Endothelial cell of umbilical vein (primary cell): ENCODE results near the gene RHOBTB1.

Experiments
- EZH2 ChIP-seq: IDR thresholded peaks from 2 replicates; pipeline ENCODE4 v1.6.1; 2012; ENCODE audit warnings: borderline replicate concordance, low read depth, mild to moderate bottlenecking, moderate library complexity, low read length, inconsistent platforms; ENCODE audit not compliant: severe bottlenecking
- FOS ChIP-seq: IDR thresholded peaks from 2 replicates; pipeline ENCODE4 v1.6.1; 2011; ENCODE audit warnings: mild to moderate bottlenecking, low read length, moderate library complexity, borderline replicate concordance; ENCODE audit not compliant: insufficient read depth
- GATA2 ChIP-seq: IDR thresholded peaks from 2 replicates; pipeline ENCODE4 v1.7.0; 2011; ENCODE audit warnings: low read depth, mild to moderate bottlenecking, moderate library complexity, mixed read lengths, low read length; ENCODE audit not compliant: insufficient read length, insufficient read depth
- JUN ChIP-seq: IDR thresholded peaks from 2 replicates; pipeline ENCODE4 v1.6.1; 2011; ENCODE audit warnings: borderline replicate concordance, low read depth; ENCODE audit not compliant: insufficient read length, insufficient read depth
- MYC ChIP-seq: IDR thresholded peaks from one replicate; pipeline ENCODE4 v1.6.1; 2011; ENCODE audit warnings: mild to moderate bottlenecking, low read depth, low read length
- POLR2A ChIP-seq: IDR thresholded peaks from 2 replicates; pipeline ENCODE4 v1.6.1; 2012; ENCODE audit warnings: low read depth, mild to moderate bottlenecking, control low read depth, low read length
- POLR2AphosphoS5 ChIP-seq: IDR thresholded peaks from 2 replicates; pipeline ENCODE4 v1.6.1; 2012; ENCODE audit warnings: low read depth, mild to moderate bottlenecking, control low read depth, low read length, moderate library complexity; ENCODE audit not compliant: insufficient read depth
- TF ChIP-seq, protein P1 (sequence below), 2 donors: IDR thresholded peaks; 1 replicate in 1 of 2; 2 replicates in 1 of 2; pipeline ENCODE4 v1.5.1; 2011; ENCODE audit warnings: low read length in 2 of 2, mild to moderate bottlenecking in 2 of 2, moderate library complexity in 2 of 2, control low read depth in 1 of 2, inconsistent platforms in 1 of 2, low read depth in 1 of 2; ENCODE audit not compliant: insufficient read depth in 1 of 2; ENCODE audit errors: extremely low read depth in 1 of 2
- TF ChIP-seq, protein P2 (sequence below): IDR thresholded peaks from 2 replicates; pipeline ENCODE4 v1.6.1; 2011; ENCODE audit not compliant: insufficient read depth, insufficient read length

GRCh38 chr10:60910543-60910942 is 33.4 kb downstream of the RHOBTB1 start:
- TF ChIP-seq, protein P1, sequence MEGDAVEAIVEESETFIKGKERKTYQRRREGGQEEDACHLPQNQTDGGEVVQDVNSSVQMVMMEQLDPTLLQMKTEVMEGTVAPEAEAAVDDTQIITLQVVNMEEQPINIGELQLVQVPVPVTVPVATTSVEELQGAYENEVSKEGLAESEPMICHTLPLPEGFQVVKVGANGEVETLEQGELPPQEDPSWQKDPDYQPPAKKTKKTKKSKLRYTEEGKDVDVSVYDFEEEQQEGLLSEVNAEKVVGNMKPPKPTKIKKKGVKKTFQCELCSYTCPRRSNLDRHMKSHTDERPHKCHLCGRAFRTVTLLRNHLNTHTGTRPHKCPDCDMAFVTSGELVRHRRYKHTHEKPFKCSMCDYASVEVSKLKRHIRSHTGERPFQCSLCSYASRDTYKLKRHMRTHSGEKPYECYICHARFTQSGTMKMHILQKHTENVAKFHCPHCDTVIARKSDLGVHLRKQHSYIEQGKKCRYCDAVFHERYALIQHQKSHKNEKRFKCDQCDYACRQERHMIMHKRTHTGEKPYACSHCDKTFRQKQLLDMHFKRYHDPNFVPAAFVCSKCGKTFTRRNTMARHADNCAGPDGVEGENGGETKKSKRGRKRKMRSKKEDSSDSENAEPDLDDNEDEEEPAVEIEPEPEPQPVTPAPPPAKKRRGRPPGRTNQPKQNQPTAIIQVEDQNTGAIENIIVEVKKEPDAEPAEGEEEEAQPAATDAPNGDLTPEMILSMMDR (IDR thresholded peaks at IDR 0.05; ENCODE audit: extremely low read depth in 1 of 2, insufficient read depth in 1 of 2, low read depth in 1 of 2, low read length in 2 of 2) = no peak
- TF ChIP-seq MYC (no peak), EZH2 (no peak), POLR2A (no peak), POLR2AphosphoS5 (no peak), JUN (no peak), FOS (no peak), GATA2 (no peak)
- TF ChIP-seq, protein P2, sequence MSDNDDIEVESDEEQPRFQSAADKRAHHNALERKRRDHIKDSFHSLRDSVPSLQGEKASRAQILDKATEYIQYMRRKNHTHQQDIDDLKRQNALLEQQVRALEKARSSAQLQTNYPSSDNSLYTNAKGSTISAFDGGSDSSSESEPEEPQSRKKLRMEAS = no peak
